HCT116 (cell line): Measurements from ENCODE around the gene CPA5.

Experiments
- CBX3 ChIP-seq: IDR thresholded peaks from 2 replicates; pipeline ENCODE4 v1.6.1; 2012; ENCODE audit warnings: low read depth
- CEBPB ChIP-seq: IDR thresholded peaks from 2 replicates; pipeline ENCODE4 v1.6.1; 2012; ENCODE audit warnings: low read depth
- CTCF ChIP-seq, 3 experiments: fragments of 200-600 bp in 1 of 3; sonication (generic) in 1 of 3; IDR thresholded peaks in 2 of 3; conservative IDR thresholded peaks in 1 of 3; 2 replicates each; pipeline ENCODE4 v1.5.1; 2012 to 2017; ENCODE audit warnings: low read depth in 2 of 3, low read length in 2 of 3, antibody characterized with exemption in 1 of 3, borderline replicate concordance in 1 of 3, control low read depth in 1 of 3, mild to moderate bottlenecking in 1 of 3, mixed read lengths in 1 of 3, mixed run types in 1 of 3, moderate library complexity in 1 of 3; ENCODE audit not compliant: insufficient read depth in 1 of 3
- EZH2 ChIP-seq: fragments of 200-600 bp; sonication (generic); IDR thresholded peaks from 2 replicates; pipeline ENCODE4 v1.6.1; 2017; ENCODE audit warnings: antibody characterized with exemption, mixed run types
- EZH2phosphoT487 ChIP-seq: fragments of 200-600 bp; IDR thresholded peaks from 2 replicates; pipeline ENCODE4 v1.6.1; 2018; ENCODE audit warnings: antibody characterized with exemption, borderline replicate concordance
- MAX ChIP-seq: IDR thresholded peaks from 2 replicates; pipeline ENCODE4 v1.6.1; 2012
- POLR2AphosphoS5 ChIP-seq: IDR thresholded peaks from 2 replicates; pipeline ENCODE4 v1.6.1; 2011; ENCODE audit warnings: mild to moderate bottlenecking, low read depth, low read length, moderate library complexity
- TCF7L2 ChIP-seq: IDR thresholded peaks from 2 replicates; pipeline ENCODE4 v1.7.0; 2011; ENCODE audit warnings: borderline replicate concordance, inconsistent platforms; ENCODE audit not compliant: insufficient read depth, insufficient read length; ENCODE audit errors: extremely low read depth
- YY1 ChIP-seq: IDR thresholded peaks from 2 replicates; pipeline ENCODE4 v1.6.1; 2011; ENCODE audit warnings: low read length, low read depth, moderate library complexity, mild to moderate bottlenecking; ENCODE audit not compliant: insufficient replicate concordance; ENCODE audit errors: extremely low read depth
- ZFX ChIP-seq: fragments of 450-650 bp; IDR thresholded peaks from 2 replicates; pipeline ENCODE4 v1.6.1; 2017

- TF ChIP-seq YY1, result no peak
- no peak for TF ChIP-seq POLR2AphosphoS5
- TF ChIP-seq CTCF (IDR thresholded peaks at IDR 0.05 in 2 of 3, conservative IDR thresholded peaks at IDR 0.05 in 1 of 3; ENCODE audit: borderline replicate concordance in 1 of 3, insufficient read depth in 1 of 3, low read depth in 2 of 3, low read length in 2 of 3), result no peak
- TF ChIP-seq EZH2, result no peak
- no peak for TF ChIP-seq TCF7L2
- no peak for TF ChIP-seq MAX
- no peak for TF ChIP-seq EZH2phosphoT487
- TF ChIP-seq CBX3, result no peak
- no peak for TF ChIP-seq ZFX
- TF ChIP-seq CEBPB, result no peak
These were observed 70.4 kb downstream of the CPA5 start for GRCh38 chr7:130415006-130415405.
